Cardiac muscle cell (in vitro differentiated cells and primary cell): ENCODE measurements around the gene GPR37L1. TPM values are rescaled to one million over a fixed set of nuclear protein-coding genes. Genes with fewer than 3 reads are reported as not detected.

Experiments used
- DNase-seq, 2 donors: peaks; one replicate each; pipeline versions ENCODE4 v3.0.0 to v3.0.0-alpha.2; 2010 to 2017; ENCODE audit warnings: low read depth in 1 of 2, low spot score in 1 of 2
- H3K27ac ChIP-seq: fragments of 200-600 bp; sonication (generic); 2 replicates; pipeline ENCODE4 v1.5.1; 2016
- H3K27me3 ChIP-seq: fragments of 200-600 bp; sonication (generic); 2 replicates; pipeline ENCODE4 v1.6.0; 2016; ENCODE audit warnings: control low read depth
- H3K36me3 ChIP-seq: fragments of 200-600 bp; sonication (generic); 2 replicates; pipeline ENCODE4 v1.5.1; 2016; ENCODE audit warnings: control low read depth
- H3K4me1 ChIP-seq: fragments of 200-600 bp; sonication (generic); 2 replicates; pipeline ENCODE4 v1.8.1; 2017; ENCODE audit warnings: low read depth, mild to moderate bottlenecking, mixed run types
- H3K4me3 ChIP-seq: fragments of 200-600 bp; sonication (generic); 2 replicates; pipeline ENCODE4 v1.5.1; 2016; ENCODE audit warnings: mild to moderate bottlenecking
- H3K9me3 ChIP-seq: fragments of 200-600 bp; sonication (generic); 2 replicates; pipeline ENCODE4 v1.5.1; 2017; ENCODE audit warnings: low read depth, mild to moderate bottlenecking, control low read depth
- polyA plus RNA-seq: library from polyadenylated mRNA; unstranded; fragments of >200 nt; fragmentation: Nextera tagmentation; extraction: Ambion mirVana; gene quantifications from 2 replicates; pipeline ENCODE4 v1.2.1, GENCODE V29; 2016
- total RNA-seq: library from RNA; depleted of rRNA; stranded (reverse); fragments of >200 nt; gene quantifications from 2 replicates; pipeline ENCODE4 v1.2.3, GENCODE V29; 2016
- TF ChIP-seq, protein P1 (sequence below): IDR thresholded peaks from 2 replicates; pipeline ENCODE4 v1.5.1; 2012; ENCODE audit warnings: low read depth, mild to moderate bottlenecking, low read length

The GPR37L1 gene
- total and polyA plus RNA-seq, 2 experiments from 2014 or later, result not detected

DNA sequence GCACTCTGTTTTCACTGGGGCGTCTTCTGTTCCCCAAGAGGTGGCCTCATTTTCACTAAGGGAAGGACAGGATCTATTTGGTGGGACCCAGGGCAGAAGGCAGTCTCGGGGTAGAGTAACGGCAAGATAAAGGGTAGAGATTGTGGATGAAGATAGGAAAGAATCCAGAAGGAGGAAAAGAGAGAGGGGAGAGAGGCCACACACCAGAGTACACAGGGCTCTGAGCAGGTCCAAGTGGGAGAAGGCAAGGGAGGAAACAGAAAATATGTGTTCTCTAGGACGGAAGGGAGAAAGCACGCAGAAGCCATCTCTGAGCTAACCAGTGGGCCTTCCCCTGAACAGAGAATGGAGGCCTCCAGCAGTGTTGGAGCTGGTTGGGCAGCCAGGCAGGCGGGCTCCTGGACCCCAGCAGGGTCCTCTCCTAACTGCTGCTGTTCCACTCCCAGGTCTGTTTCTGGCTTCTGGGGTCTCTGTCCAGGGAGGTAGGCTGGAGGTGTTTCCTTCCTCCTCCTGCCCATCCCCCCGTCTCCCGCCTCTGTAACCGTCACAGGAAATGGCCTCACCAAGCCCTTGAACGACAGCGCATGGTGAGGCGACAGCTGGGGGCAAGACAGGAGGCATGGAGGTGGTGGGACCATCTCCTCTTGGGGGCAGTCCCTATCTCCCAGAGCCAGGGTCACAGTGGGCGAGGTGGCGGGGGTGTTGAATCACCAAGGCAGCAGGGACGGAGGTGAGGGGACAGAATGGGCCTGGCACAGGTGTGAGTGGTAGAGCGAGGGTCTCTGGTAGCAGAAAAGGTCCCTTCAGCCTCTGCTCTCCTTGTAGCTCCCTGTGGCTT is 37.0 kb downstream of the GPR37L1 start:
- Histone ChIP-seq H3K4me3 (no peak overlapping the region), H3K4me1 (peaks cover 11% of the 10 kb centered on the region), H3K9me3 (no peaks in the 10 kb centered on the region), H3K36me3 (no peaks in the 10 kb centered on the region), H3K27ac (no peak overlapping the region), H3K27me3 (no peaks in the 10 kb centered on the region)
- DNase-seq, result no peak
- TF ChIP-seq, protein P1, sequence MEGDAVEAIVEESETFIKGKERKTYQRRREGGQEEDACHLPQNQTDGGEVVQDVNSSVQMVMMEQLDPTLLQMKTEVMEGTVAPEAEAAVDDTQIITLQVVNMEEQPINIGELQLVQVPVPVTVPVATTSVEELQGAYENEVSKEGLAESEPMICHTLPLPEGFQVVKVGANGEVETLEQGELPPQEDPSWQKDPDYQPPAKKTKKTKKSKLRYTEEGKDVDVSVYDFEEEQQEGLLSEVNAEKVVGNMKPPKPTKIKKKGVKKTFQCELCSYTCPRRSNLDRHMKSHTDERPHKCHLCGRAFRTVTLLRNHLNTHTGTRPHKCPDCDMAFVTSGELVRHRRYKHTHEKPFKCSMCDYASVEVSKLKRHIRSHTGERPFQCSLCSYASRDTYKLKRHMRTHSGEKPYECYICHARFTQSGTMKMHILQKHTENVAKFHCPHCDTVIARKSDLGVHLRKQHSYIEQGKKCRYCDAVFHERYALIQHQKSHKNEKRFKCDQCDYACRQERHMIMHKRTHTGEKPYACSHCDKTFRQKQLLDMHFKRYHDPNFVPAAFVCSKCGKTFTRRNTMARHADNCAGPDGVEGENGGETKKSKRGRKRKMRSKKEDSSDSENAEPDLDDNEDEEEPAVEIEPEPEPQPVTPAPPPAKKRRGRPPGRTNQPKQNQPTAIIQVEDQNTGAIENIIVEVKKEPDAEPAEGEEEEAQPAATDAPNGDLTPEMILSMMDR, result no peak

- H3K4me1 ChIP-seq, result peaks cover 11% of the 10 kb centered on the region
- no peaks in the 10 kb centered on the region for H3K27me3 ChIP-seq
- DNase-seq, result no peak
- H3K36me3 ChIP-seq, result no peaks in the 10 kb centered on the region
- H3K27ac ChIP-seq, result no peak within 1 kb of the TSS
- TF ChIP-seq, protein P1, result no peak
- H3K9me3 ChIP-seq, result no peaks in the 10 kb centered on the region
- H3K4me3 ChIP-seq, result no peak within 1 kb of the TSS
These were observed 37.7 kb downstream of the GPR37L1 start, which contains the start of gene PTPN7 for GRCh38 chr1:202160377-202160940. Gene PTPN7 (minus strand): TSS chr1:202160602. CDS start chr1:202159402, 1,200 bp downstream.

GRCh38 chr1:202161151-202162046 is 38.7 kb downstream of the GPR37L1 start:
- Histone ChIP-seq H3K9me3 (no peaks in the 10 kb centered on the region), H3K27ac (no peak overlapping the region), H3K4me3 (no peak overlapping the region), H3K4me1 (peaks cover 11% of the 10 kb centered on the region), H3K36me3 (no peaks in the 10 kb centered on the region), H3K27me3 (no peaks in the 10 kb centered on the region)
- TF ChIP-seq, protein P1, result no peak
- no peak for DNase-seq

GRCh38 chr1:202162047-202162417 is 39.3 kb downstream of the GPR37L1 start:
- TF ChIP-seq, protein P1, result no peak
- no peak overlapping the region for H3K27ac ChIP-seq
- H3K4me3 ChIP-seq, result no peak overlapping the region
- no peaks in the 10 kb centered on the region for H3K27me3 ChIP-seq
- H3K36me3 ChIP-seq, result no peaks in the 10 kb centered on the region
- DNase-seq, result no peak
- no peaks in the 10 kb centered on the region for H3K9me3 ChIP-seq
- H3K4me1 ChIP-seq, result peaks cover 12% of the 10 kb centered on the region

DNA sequence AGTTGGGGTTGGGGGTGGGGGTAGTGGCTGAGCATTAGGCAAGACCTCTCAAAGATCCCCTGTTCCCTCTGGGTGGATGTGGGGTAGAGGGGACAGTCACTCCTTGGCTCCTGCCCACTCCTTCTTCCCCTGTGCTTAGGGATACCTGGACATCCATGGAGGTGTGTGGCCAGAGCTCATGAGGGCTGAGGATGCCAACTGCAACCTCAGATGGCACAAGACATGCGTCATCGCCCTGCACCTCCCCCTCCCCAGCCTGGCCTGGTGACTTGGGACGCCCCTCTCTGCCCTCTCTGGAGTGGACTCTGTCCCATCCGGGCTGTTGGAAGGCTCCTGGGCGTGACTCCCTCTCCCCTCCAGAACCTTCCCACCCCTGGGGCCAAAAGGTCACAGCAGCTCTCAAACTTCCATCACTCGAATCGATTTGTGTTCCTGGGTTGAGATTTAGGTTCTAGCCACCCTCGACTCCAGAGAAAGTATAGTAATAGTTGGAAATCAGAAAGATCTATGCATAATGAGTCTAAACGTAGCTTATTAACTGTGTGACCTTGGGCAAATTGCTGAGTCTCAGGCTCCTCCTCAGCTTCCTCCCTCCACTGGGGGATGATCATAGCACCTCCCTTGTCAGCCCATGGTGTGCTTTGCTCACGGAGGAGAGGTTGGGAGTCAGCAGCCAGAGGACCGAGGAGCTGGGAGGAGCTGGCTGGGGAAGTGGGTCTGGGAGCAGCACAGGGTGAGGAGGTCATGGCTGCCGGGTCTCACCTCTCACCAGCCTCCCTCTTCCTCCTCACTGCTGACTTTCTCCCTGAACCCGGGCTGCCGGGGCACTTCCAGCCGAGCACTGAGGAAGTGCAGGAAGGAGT is 39.9 kb downstream of the GPR37L1 start:
- Histone ChIP-seq H3K9me3 (no peaks in the 10 kb centered on the region), H3K27ac (no peak overlapping the region), H3K4me3 (no peak overlapping the region), H3K36me3 (no peaks in the 10 kb centered on the region), H3K4me1 (peaks cover 16% of the 10 kb centered on the region), H3K27me3 (no peaks in the 10 kb centered on the region)
- no peak for DNase-seq
- TF ChIP-seq, protein P1, result no peak
